Measurements from ENCODE around the gene DIPK1A.
A peak's percentile ranks its signal among the peaks of the same experiment; 100 is the strongest.

Gene DIPK1A

GRCh38 chr1:92960395-92961130 lies 699 bp downstream of the DIPK1A start:
- DNase-seq (ENCODE audit: low read depth), result peak; percentile 81
- peak; percentile 77 for TF ChIP-seq CTCF (conservative IDR thresholded peaks at IDR 0.05; ENCODE audit: low read depth, low read length)
- H3K4me3 ChIP-seq (ENCODE audit: low read length), result peak overlapping the region; percentile 77

- no peak for TF ChIP-seq CTCF (conservative IDR thresholded peaks at IDR 0.05; ENCODE audit: low read depth, low read length)
- no peak for DNase-seq (ENCODE audit: low read depth)
- H3K4me3 ChIP-seq (ENCODE audit: low read length), result no peak overlapping the region
Measured at GRCh38 chr1:92958203-92958970, 2.9 kb downstream of the DIPK1A start.

- DNase-seq (ENCODE audit: low read depth), result no peak
- no peak for TF ChIP-seq CTCF (conservative IDR thresholded peaks at IDR 0.05; ENCODE audit: low read depth, low read length)
- no peak overlapping the region for H3K4me3 ChIP-seq (ENCODE audit: low read length)
Measured at GRCh38 chr1:92957030-92957734, 4.1 kb downstream of the DIPK1A start.

GRCh38 chr1:92956254-92957029 lies 4.8 kb downstream of the DIPK1A start:
- H3K4me3 ChIP-seq (ENCODE audit: low read length), result no peak overlapping the region
- no peak for DNase-seq (ENCODE audit: low read depth)
- TF ChIP-seq CTCF (conservative IDR thresholded peaks at IDR 0.05; ENCODE audit: low read depth, low read length), result no peak

GRCh38 chr1:92953491-92953890 lies 7.8 kb downstream of the DIPK1A start:
- TF ChIP-seq CTCF (conservative IDR thresholded peaks at IDR 0.05; ENCODE audit: low read depth, low read length), result no peak
- H3K4me3 ChIP-seq (ENCODE audit: low read length), result no peak overlapping the region
- no peak for DNase-seq (ENCODE audit: low read depth)

- H3K4me3 ChIP-seq (ENCODE audit: low read length), result no peak overlapping the region
- DNase-seq (ENCODE audit: low read depth), result no peak
- TF ChIP-seq CTCF (conservative IDR thresholded peaks at IDR 0.05; ENCODE audit: low read depth, low read length), result no peak
Measured at GRCh38 chr1:92952714-92953113, 8.5 kb downstream of the DIPK1A start.

All from retinal pigment epithelial cell (primary cell).